PC-3 (cell line): Measurements from ENCODE around the gene CDC42BPB. TPM values are rescaled to one million over a fixed set of nuclear protein-coding genes. Genes with fewer than 3 reads are reported as not detected.

Experiments used
- ATAC-seq: fragments of 200-7000 bp; cut with Tn5 transposase; 2 replicates; pipeline ENCODE4 v1.9.1; 2020; ENCODE audit warnings: mild to moderate bottlenecking, moderate library complexity
- BruUV-seq: library from RNA; stranded (reverse); fragments of 400-500 nt; replicated peaks from 2 replicates; lab custom pipeline; 2021; lab: Mats Ljungman, UMichigan
- CTCF ChIA-PET: fragments of 300-600 bp; sonication (Branson Sonifier 250); formaldehyde crosslinking; loops from one replicate; lab custom pipeline; 2022; ENCODE audit warnings: antibody characterized with exemption; lab: Charles Lee
- POLR2A ChIA-PET: fragments of 300-600 bp; sonication (Branson Sonifier 250); formaldehyde crosslinking; loops from one replicate; lab custom pipeline; 2022; ENCODE audit warnings: antibody characterized with exemption; ENCODE audit not compliant: unreplicated experiment; lab: Charles Lee
- DNase-seq: peaks from one replicate; pipeline ENCODE4 v3.0.0-alpha.2; 2015
- H2AFZ ChIP-seq: fragments of 300-600 bp; sonication (generic); 2 replicates; pipeline ENCODE4 v1.6.0; 2016; ENCODE audit warnings: antibody characterized with exemption, low read length
- H3F3A ChIP-seq: fragments of 300-600 bp; sonication (generic); one replicate; pipeline ENCODE4 v1.6.0; 2017; ENCODE audit warnings: antibody characterized with exemption, low read length, control low read depth, mild to moderate bottlenecking; ENCODE audit not compliant: unreplicated experiment
- H3K27ac ChIP-seq: fragments of 300-600 bp; sonication (generic); 2 replicates; pipeline ENCODE4 v1.5.1; 2016; ENCODE audit warnings: mild to moderate bottlenecking, low read length
- H3K27me3 ChIP-seq: fragments of 300-600 bp; sonication (generic); 2 replicates; pipeline ENCODE4 v1.6.1; 2016; ENCODE audit warnings: low read length, mixed read lengths
- H3K36me3 ChIP-seq: fragments of 300-600 bp; sonication (generic); 2 replicates; pipeline ENCODE4 v1.6.1; 2016; ENCODE audit warnings: low read depth, mixed run types, low read length, mixed read lengths
- H3K4me1 ChIP-seq: fragments of 300-600 bp; sonication (generic); 2 replicates; pipeline ENCODE4 v1.5.1; 2016; ENCODE audit warnings: low read length; ENCODE audit not compliant: insufficient read depth
- H3K4me2 ChIP-seq: fragments of 300-600 bp; sonication (generic); 2 replicates; pipeline ENCODE4 v1.6.0; 2016; ENCODE audit warnings: low read length
- H3K4me3 ChIP-seq: fragments of 300-600 bp; sonication (generic); 2 replicates; pipeline ENCODE4 v1.5.1; 2016; ENCODE audit warnings: mild to moderate bottlenecking, low read length, mixed read lengths
- H3K79me2 ChIP-seq: fragments of 300-600 bp; sonication (generic); 2 replicates; pipeline ENCODE4 v1.6.1; 2017; ENCODE audit warnings: low read length, mixed read lengths
- H3K9ac ChIP-seq: fragments of 300-600 bp; sonication (generic); 2 replicates; pipeline ENCODE4 v1.6.0; 2016; ENCODE audit warnings: mild to moderate bottlenecking, low read length
- H3K9me2 ChIP-seq: fragments of 300-600 bp; sonication (generic); replicated peaks from 2 replicates; pipeline ENCODE4 v1.6.1; 2016; ENCODE audit warnings: mixed run types, low read length, mixed read lengths
- H3K9me3 ChIP-seq: fragments of 300-600 bp; sonication (generic); 2 replicates; pipeline ENCODE4 v1.6.1; 2016; ENCODE audit warnings: low read length, mixed read lengths
- H4K20me1 ChIP-seq: fragments of 300-600 bp; sonication (generic); 2 replicates; pipeline ENCODE4 v1.6.1; 2016; ENCODE audit warnings: low read length, mixed read lengths
- CTCF ChIP-seq: fragments of 300-600 bp; sonication (generic); conservative IDR thresholded peaks from 2 replicates; pipeline ENCODE4 v1.5.1; 2017; ENCODE audit warnings: antibody characterized with exemption, low read depth, mild to moderate bottlenecking, low read length
- EZH2 ChIP-seq: fragments of 300-600 bp; sonication (generic); IDR thresholded peaks from one replicate; pipeline ENCODE4 v1.6.1; 2017; ENCODE audit warnings: antibody characterized with exemption, mild to moderate bottlenecking, low read length; ENCODE audit not compliant: unreplicated experiment
- EZH2phosphoT487 ChIP-seq: fragments of 300-600 bp; sonication (generic); IDR thresholded peaks from 2 replicates; pipeline ENCODE4 v1.6.1; 2018; ENCODE audit warnings: mild to moderate bottlenecking, antibody characterized with exemption, low read length, borderline replicate concordance
- intact Hi-C: fragments of 100-400 bp; cut with micrococcal nuclease; formaldehyde crosslinking; loops from 2 replicates; pipeline ENCODE4 v1.9.0; 2023
- total RNA-seq: library from RNA; depleted of rRNA; stranded (reverse); fragments of >200 nt; gene quantifications from 2 replicates; pipeline ENCODE4 v1.2.3, GENCODE V29; 2014

Gene CDC42BPB
- total RNA-seq, 1 experiment from 2014 or later = 73.0 TPM

- H3F3A ChIP-seq = no peaks in the 10 kb centered on the region
- no peaks in the 10 kb centered on the region for H3K79me2 ChIP-seq
- DNase-seq (no peak), ATAC-seq (no peak)
- POLR2A ChIA-PET = no interaction called here
- no peak overlapping the region for H3K27ac ChIP-seq
- H3K36me3 ChIP-seq = peaks cover 3% of the 10 kb centered on the region; the same call in 1 of the 2 replicates
- no peak overlapping the region for H3K9ac ChIP-seq
- intact Hi-C loops = no loop called here
- H3K9me3 ChIP-seq = no peaks in the 10 kb centered on the region
- no peaks in the 10 kb centered on the region for H3K4me1 ChIP-seq
- no TSS peak for BruUV-seq
- TF ChIP-seq EZH2phosphoT487 (no peak), EZH2 (no peak), CTCF (no peak)
- no peak overlapping the region for H3K4me2 ChIP-seq
- no peaks in the 10 kb centered on the region for H3K9me2 ChIP-seq
- no peak overlapping the region for H3K4me3 ChIP-seq
- no peak overlapping the region for H2AFZ ChIP-seq
- no peaks in the 10 kb centered on the region for H4K20me1 ChIP-seq
- H3K27me3 ChIP-seq = no peaks in the 10 kb centered on the region
- CTCF ChIA-PET = no interaction called here
Observed at GRCh38 chr14:102885737-102886447, 171.5 kb downstream of the CDC42BPB start.

GRCh38 chr14:102883554-102883953, 173.8 kb downstream of the CDC42BPB start:
- H3K9me3 ChIP-seq = no peaks in the 10 kb centered on the region
- H3F3A ChIP-seq = no peaks in the 10 kb centered on the region
- no peak overlapping the region for H3K9ac ChIP-seq
- ChIA-PET POLR2A (no interaction called here), CTCF (no interaction called here)
- no peak overlapping the region for H3K4me2 ChIP-seq
- no peak for TF ChIP-seq CTCF
- TF ChIP-seq EZH2phosphoT487 = no peak
- no peak for TF ChIP-seq EZH2
- no peak overlapping the region for H3K4me3 ChIP-seq
- H3K4me1 ChIP-seq = no peaks in the 10 kb centered on the region
- H4K20me1 ChIP-seq = no peaks in the 10 kb centered on the region
- H3K27ac ChIP-seq = no peak overlapping the region
- no peaks in the 10 kb centered on the region for H3K79me2 ChIP-seq
- peaks cover 3% of the 10 kb centered on the region; the same call in 1 of the 2 replicates for H3K36me3 ChIP-seq
- H3K27me3 ChIP-seq = no peaks in the 10 kb centered on the region
- DNase-seq (no peak), ATAC-seq (no peak)
- no TSS peak for BruUV-seq
- H3K9me2 ChIP-seq = no peaks in the 10 kb centered on the region
- H2AFZ ChIP-seq = no peak overlapping the region
- intact Hi-C loops = no loop called here

GRCh38 chr14:102883089-102883541, 174.2 kb downstream of the CDC42BPB start:
- Histone ChIP-seq H2AFZ (no peak overlapping the region), H3K79me2 (no peaks in the 10 kb centered on the region), H3K27me3 (no peaks in the 10 kb centered on the region), H3K27ac (no peak overlapping the region), H3K9me2 (no peaks in the 10 kb centered on the region), H3K4me2 (no peak overlapping the region), H3K9ac (no peak overlapping the region), H3K36me3 (peaks cover 3% of the 10 kb centered on the region; the same call in 1 of the 2 replicates), H3F3A (no peaks in the 10 kb centered on the region), H3K9me3 (no peaks in the 10 kb centered on the region), H3K4me3 (no peak overlapping the region), H4K20me1 (no peaks in the 10 kb centered on the region), H3K4me1 (no peaks in the 10 kb centered on the region)
- no peak for ATAC-seq
- ChIA-PET POLR2A (no interaction called here), CTCF (no interaction called here)
- BruUV-seq = no TSS peak
- intact Hi-C loops = no loop called here
- DNase-seq = no peak
- no peak for TF ChIP-seq EZH2
- TF ChIP-seq EZH2phosphoT487 = no peak
- no peak for TF ChIP-seq CTCF
